Stimulated activated CD8-positive, alpha-beta memory T cell treated with anti-CD3 and anti-CD28 coated beads, Interleukin-15, amount 100 ng/mL, for 24 hours (primary cell): ENCODE results near the gene SNRNP40.
"Not testable (repeated sequence)": the region's sequence is repeated elsewhere in the genome, so short reads cannot be mapped to it uniquely, and the experiment has no call there.

Experiments
- DNase-seq: peaks from one replicate; pipeline ENCODE4 v3.0.0-alpha.2; 2020; ENCODE audit warnings: low read depth

Gene SNRNP40

GRCh38 chr1:31282426-31282825 is 14.2 kb downstream of the SNRNP40 start:
- DNase-seq = not testable (repeated sequence)

DNA sequence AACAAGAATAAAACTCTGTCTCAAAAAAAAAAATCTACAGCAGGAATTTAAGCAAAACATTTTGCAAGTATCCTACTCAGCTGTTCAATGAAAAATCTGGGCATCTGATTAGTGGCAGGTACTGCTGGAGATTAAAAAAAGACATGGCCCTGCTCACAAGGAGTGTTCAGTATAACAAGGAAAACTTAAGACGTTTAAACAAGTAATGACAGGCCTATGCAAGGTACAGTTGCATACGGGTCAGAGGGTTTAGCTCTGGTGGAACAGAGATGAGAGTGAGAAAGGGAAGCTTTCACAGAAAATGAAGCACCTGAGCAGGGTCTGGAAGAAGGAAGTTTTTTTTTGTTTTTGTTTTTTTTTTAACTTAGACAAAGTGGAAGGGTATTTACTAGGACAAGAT is 23.0 kb downstream of the SNRNP40 start:
- DNase-seq = no peak

GRCh38 chr1:31272369-31272768 is 24.2 kb downstream of the SNRNP40 start:
- DNase-seq = no peak

- no peak for DNase-seq
Observed at GRCh38 chr1:31266547-31266946, 30.0 kb downstream of the SNRNP40 start.

- DNase-seq = no peak
Observed at GRCh38 chr1:31264790-31265386, 31.7 kb downstream of the SNRNP40 start.

DNA sequence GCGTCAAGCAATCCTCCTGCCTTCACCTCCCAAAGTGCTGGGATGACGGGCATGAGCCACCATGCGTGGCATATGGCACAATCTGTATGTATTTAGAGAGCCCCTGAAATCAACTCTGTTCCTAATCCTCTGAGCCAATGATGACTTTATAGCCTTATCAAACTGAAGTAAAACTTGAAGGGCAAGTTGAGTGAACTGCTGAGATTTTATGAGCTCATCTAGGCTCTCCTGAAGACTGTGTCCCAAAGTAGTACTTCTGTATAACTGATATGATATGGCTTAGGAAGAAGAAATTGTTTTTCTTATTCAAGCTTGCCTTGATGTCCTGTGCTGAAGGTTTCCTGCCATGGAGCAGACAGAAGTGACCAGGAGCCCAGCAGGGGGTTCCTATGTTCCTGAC is 33.2 kb downstream of the SNRNP40 start:
- DNase-seq = no peak

DNA sequence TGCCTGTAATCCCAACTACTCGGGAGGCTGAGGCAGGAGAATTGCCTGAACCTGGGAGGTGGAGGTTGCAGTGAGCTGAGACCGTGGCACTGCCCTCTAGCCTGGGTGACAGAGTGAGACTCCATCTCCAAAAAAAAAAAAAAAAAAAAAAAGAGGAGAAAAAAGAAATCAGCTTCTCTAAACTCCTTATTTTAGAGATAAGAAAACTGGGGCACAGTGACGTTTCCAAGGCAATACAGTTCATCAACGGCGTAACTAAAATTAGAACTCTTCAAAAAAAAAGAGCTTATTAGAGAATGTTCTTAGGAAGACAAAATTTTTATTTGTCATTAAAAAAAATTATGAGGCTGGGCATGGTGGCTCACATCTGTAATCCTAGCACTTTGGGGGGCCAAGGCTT is 34.2 kb downstream of the SNRNP40 start:
- DNase-seq = not testable (repeated sequence)

- DNase-seq = no peak
Observed at GRCh38 chr1:31261916-31262315, 34.7 kb downstream of the SNRNP40 start.

- DNase-seq = no peak
Observed at GRCh38 chr1:31259746-31260145, 36.8 kb downstream of the SNRNP40 start.

- DNase-seq = no peak
Observed at GRCh38 chr1:31258581-31258980, 38.0 kb downstream of the SNRNP40 start.

DNA sequence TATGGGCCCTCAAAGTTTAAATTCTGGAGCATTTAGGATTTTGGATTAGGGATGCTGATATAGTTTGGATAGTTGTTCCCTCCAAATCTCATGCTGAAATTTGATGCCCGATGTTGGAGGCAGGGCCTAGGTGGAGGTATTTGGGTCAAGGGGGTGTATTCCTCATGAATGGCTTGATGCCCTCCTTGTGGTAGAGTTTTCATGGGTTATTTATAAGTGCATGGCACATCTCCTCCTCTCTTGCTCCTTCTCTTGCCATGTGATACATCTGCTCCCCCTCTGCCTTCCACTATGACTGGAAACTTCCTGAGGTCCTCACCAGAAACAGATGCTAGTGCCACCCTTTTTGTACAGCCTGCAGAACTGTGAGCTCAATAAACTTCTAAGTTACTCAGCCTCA is 39.4 kb downstream of the SNRNP40 start:
- DNase-seq = no peak

GRCh38 chr1:31249854-31250253 is 46.7 kb downstream of the SNRNP40 start:
- no peak for DNase-seq

DNA sequence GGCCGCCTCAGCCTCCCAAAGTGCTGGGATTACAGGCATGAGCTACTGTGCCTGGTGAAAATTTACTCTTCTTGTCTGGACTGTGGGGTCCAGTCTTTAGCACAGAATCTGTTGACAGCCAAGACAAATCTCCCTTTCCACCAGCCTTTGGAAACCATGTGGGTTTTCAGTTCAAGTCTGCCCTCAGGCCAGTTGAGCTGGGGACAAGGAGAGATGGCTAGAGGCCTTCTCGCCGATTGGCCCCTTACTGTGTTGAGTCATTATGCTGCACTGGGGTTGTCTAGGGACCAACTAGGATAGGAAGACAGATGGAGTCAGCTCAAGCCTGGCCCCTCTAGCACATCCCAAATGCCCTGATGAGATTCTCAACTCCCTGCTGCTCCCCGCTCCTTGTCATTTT is 48.3 kb downstream of the SNRNP40 start:
- no peak for DNase-seq

GRCh38 chr1:31244326-31244725 is 52.3 kb downstream of the SNRNP40 start:
- no peak for DNase-seq

DNA sequence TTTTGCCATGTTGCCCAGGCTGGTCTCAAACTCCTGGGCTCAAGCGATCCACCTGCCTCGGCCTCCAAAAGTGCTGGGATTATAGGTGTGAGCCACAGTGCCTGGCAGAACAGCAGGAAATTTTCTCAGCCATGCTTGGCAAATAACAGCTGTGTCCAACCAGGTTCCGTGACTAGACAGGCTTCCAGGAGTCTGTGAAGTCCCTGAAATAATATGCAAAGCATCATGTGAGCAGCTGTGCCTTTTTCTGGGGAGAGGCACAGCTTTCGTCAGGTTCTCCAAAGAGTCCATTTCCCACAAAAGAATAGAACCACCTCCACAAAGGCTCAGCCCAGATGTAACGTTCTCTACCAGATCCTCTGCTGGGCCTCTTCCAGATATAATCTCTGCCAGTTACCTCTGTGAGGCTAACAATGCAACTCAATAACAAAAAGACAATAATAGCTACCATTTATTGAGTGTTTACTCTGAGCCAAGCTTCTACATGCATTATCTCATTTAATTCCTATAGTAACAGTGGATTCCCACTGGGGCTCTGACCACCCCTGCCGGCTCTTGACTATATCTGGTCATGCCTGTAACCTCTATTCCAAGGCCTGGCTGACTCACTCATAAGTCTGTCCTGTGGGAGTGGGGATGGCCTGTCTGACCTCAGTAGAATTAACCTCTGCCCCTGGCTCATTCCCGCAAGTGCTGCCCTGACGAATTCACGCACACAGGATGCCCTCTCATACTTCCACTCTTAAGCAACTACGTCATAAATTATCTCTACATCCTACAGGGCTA is 52.9 kb downstream of the SNRNP40 start:
- DNase-seq = no peak

- no peak for DNase-seq
Observed at GRCh38 chr1:31241321-31241720, 55.3 kb downstream of the SNRNP40 start.

DNA sequence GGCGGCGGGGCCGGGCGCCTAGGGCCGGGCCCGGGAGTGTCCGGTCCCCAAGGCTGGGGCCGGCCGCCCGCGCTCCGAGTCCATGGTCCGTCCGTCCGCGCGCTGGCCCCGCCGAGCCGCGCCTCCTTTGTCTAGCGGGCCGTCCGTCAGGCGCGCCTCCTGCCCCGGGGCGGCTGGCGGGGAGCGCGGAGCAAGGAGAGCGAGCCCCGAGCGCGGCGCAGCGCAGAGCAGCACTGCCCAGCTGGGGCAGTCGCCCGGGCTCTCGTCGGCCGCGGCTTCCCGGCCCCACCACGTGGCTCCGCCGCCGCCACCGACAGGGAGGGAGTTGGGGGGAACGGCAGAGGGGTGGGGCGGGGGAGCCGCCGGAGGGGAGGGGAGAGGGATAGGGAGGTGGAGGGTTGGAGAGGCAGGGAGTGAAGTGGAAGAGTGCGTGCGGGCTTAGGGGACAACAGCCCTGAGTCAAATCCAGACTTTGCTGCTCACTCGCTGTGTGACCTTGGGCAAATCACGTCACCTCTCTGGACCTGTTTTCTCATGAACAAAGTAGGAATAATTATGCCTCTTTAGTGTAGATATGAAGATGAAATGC is 56.8 kb downstream of the SNRNP40 start, which contains the start of gene NKAIN1:
NKAIN1 (minus strand) TSS at position 235 of the 589 bp plus-strand sequence. CDS start 340 bp downstream, outside the sequence.
- no peak for DNase-seq

DNA sequence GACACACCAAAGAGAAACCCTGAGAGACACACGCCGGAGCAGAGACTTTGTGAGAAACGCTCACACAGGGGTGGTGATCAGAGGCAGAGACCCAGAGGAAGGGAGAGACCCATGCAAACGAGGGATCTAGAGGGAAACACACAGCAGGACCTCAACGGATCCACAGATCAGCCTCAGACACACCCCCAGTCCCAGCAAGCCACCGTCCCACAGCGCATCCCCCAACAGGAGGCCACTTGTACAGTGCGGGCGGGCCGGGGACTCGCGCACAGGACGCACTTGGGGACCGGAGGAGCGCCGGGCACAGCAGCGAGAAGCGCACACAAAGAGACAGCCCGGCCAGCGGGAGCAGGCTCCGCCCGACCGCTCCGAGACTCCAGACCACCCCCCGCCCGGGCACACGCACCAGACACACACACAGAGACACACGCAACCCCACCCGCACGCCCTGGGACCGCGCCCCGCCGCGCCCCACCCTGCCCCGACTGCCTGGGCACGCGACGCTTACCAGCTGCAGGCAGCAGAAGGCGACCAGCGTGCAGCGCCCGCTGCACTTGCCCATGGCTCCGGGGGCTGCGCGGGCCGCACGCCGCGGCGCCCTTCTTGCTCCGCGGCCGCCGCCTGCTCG is 57.5 kb downstream of the SNRNP40 start:
- no peak for DNase-seq

DNA sequence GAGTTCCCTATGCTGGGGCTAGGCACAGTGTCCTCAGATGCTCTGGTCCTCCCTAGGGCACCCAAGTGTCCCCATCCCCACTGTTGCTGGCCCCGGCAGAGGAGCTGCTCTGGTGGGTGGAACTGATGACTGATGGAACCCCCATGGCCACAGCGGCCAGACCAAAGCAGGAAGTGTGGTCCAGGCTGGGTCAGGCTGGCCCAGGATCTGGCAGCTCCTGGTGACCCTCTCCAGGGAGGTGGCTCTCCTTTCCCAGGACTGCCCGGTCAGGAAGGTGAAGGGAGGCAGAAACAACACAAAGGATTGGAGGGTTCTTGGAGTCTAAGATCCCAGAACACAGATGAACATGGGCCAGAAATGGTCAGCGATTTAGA is 58.0 kb downstream of the SNRNP40 start:
- DNase-seq = no peak

DNA sequence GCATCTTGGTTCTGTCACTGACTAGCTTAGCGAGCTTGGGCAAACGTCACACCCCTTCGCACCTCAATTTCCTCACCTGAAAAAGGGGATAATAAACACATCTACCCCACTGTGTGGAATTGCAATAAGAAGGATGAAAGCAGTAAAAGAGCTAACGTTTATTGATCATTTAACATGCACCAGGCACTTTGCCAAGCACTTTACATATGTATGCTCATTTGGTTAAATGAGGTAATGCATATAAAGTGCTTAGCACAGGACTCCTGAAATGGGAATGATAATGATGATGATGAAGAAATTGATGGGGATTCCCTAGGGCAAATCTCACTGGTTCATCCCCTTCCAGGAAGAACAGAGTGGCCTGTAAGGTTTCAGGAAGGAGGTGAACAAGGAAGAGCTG is 61.7 kb downstream of the SNRNP40 start:
- DNase-seq = no peak

DNA sequence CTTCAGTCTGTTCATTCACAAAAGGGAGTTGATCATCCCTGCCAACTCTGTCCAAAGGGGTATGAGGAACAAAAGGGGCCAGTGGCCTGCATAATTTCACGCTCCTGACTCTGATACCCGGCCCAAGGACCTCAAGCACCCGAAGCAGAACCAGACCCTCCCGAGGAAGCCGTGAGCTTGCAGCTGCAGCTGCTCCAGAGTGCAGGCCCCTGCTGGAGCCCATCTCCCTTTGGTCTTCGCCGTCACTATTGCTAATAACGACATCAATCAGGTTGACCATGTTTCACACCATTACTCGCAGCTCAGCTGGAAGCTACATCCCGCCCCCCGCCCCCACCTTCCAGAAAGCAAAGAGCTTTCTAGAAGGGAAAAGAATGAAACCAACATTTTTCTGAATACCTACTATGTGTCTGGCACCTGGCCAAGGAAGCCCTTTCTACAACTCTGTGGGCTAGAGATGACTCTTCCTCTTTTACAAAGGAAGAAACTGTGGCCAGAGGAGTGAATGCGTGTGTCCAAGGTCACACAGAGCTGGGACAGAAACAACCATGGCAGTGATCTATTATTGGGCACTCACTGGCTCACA is 62.4 kb downstream of the SNRNP40 start:
- no peak for DNase-seq

DNA sequence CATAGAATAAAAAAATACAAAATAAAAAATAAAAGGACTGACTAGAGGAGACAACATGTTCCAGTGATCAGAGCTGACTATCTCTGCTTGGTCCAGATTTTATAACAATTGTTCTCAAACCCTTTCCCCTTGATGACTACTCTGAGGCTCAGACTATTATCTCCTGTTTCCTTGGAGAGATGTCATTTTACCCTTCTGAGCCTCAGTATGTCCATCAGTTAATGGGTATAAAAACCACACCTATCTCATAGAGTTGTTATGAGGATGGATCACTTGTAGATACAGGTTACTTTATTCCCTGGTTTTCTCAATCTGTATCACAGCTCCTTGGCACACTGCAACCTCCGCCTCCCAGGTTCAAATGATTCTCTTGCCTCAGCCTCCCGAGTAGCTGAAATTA is 63.9 kb downstream of the SNRNP40 start:
- DNase-seq = no peak

- DNase-seq = no peak
Observed at GRCh38 chr1:31231802-31232201, 64.8 kb downstream of the SNRNP40 start.
